Activated CD8-positive, alpha-beta memory T cell treated with anti-CD3 and anti-CD28 coated beads, Interleukin-2, amount 50 U/mL, for 1 hour (primary cell): Measurements from ENCODE around the gene ITSN2.
"Not testable (repeated sequence)": the region's sequence is repeated elsewhere in the genome, so short reads cannot be mapped to it uniquely, and the experiment has no call there.

Experiments used
- DNase-seq: peaks from one replicate; pipeline ENCODE4 v3.0.0-alpha.2; 2020; ENCODE audit errors: extremely low read depth

ITSN2 gene

GRCh38 chr2:24214880-24215279 is 145.5 kb downstream of the ITSN2 start:
- no peak for DNase-seq

GRCh38 chr2:24211408-24211807 is 148.9 kb downstream of the ITSN2 start:
- no peak for DNase-seq

GRCh38 chr2:24210723-24211122 is 149.6 kb downstream of the ITSN2 start:
- no peak for DNase-seq

- DNase-seq = no peak
Measured at GRCh38 chr2:24210106-24210455, 150.3 kb downstream of the ITSN2 start.

- DNase-seq = no peak
Measured at GRCh38 chr2:24209389-24210105, 150.8 kb downstream of the ITSN2 start.

GRCh38 chr2:24208490-24208889 is 151.8 kb downstream of the ITSN2 start:
- no peak for DNase-seq

- DNase-seq = no peak
Measured at GRCh38 chr2:24207359-24207758, 153.0 kb downstream of the ITSN2 start.

GRCh38 chr2:24206714-24207113 is 153.6 kb downstream of the ITSN2 start:
- no peak for DNase-seq

GRCh38 chr2:24206242-24206641 is 154.1 kb downstream of the ITSN2 start:
- DNase-seq = no peak

GRCh38 chr2:24205131-24205530 is 155.2 kb downstream of the ITSN2 start:
- DNase-seq = no peak

GRCh38 chr2:24204505-24204904 is 155.8 kb downstream of the ITSN2 start:
- DNase-seq = no peak

GRCh38 chr2:24203787-24204150 is 156.6 kb downstream of the ITSN2 start:
- DNase-seq = no peak

- DNase-seq = no peak
Measured at GRCh38 chr2:24203029-24203786, 157.1 kb downstream of the ITSN2 start.

GRCh38 chr2:24200799-24201198 is 159.5 kb downstream of the ITSN2 start:
- no peak for DNase-seq

GRCh38 chr2:24199968-24200590 is 160.3 kb downstream of the ITSN2 start:
- no peak for DNase-seq

GRCh38 chr2:24197213-24197612 is 163.1 kb downstream of the ITSN2 start:
- DNase-seq = not testable (repeated sequence)

GRCh38 chr2:24191848-24192247 is 168.5 kb downstream of the ITSN2 start:
- DNase-seq = no peak

GRCh38 chr2:24191156-24191555 is 169.2 kb downstream of the ITSN2 start:
- no peak for DNase-seq

GRCh38 chr2:24190503-24190902 is 169.8 kb downstream of the ITSN2 start:
- DNase-seq = no peak

GRCh38 chr2:24189551-24189950 is 170.8 kb downstream of the ITSN2 start:
- no peak for DNase-seq

- DNase-seq = no peak
Measured at GRCh38 chr2:24183366-24184069, 176.8 kb downstream of the ITSN2 start.

GRCh38 chr2:24182507-24182906 is 177.8 kb downstream of the ITSN2 start:
- no peak for DNase-seq
